Measurements from ENCODE around the gene SNF8.

The SNF8 gene

GRCh38 chr17:48944515-48945260 is at the start of gene SNF8:
TSS of gene SNF8 (minus strand) at chr17:48944842. CDS start at chr17:48944734, 108 bp downstream.
- no peaks in the 10 kb centered on the region for H3K9me3 ChIP-seq (ENCODE audit: control insufficient read depth, insufficient read depth, low read depth, low read length)
- 0 out of 2 replicates have a peak, but pooled peaks cover 3% of the 10 kb centered on the region for H3K4me1 ChIP-seq (ENCODE audit: control insufficient read depth, insufficient read depth, low read length)
- peak within 1 kb of the TSS; percentile 69 for H3K4me3 ChIP-seq (ENCODE audit: low read depth, low read length)
- H3K36me3 ChIP-seq (ENCODE audit: control insufficient read depth in 2 of 2, insufficient read depth in 1 of 2, low read length in 2 of 2): peaks cover 26 to 31% of the 10 kb centered on the region in 2 experiments; a peak in 2 of 3 replicates
- ChIA-PET POLR2A (interaction anchor here (0.6 to 2.5 kb wide), 26 partner anchors 8 to 1765 kb away, joined by 3 to 46 read pairs (median 4); partner anchors contain the start of genes ATP5MC1, GIP and IGF2BP1), CTCF (interaction anchor here (0.6 to 2.8 kb wide), 10 partner anchors 8 to 221 kb away, joined by 3 to 13 read pairs (median 4); no protein-coding TSS in a partner anchor)
- peak within 1 kb of the TSS; percentile 76 for H3K27ac ChIP-seq (ENCODE audit: extremely low read depth, low read depth, low read length)
- TF ChIP-seq PRDM6 (tag by site-specific recombination; IDR thresholded peaks at IDR 0.05) (no peak), ZNF341 (tag by site-specific recombination; IDR thresholded peaks at IDR 0.05; ENCODE audit: low read depth) (no peak), PRDM2 (tag by site-specific recombination; IDR thresholded peaks at IDR 0.05; ENCODE audit: borderline replicate concordance) (no peak), ZNF768 (tag by site-specific recombination; IDR thresholded peaks at IDR 0.05) (no peak), ZNF169 (tag by site-specific recombination; IDR thresholded peaks at IDR 0.05) (no peak), ZNF223 (tag by site-specific recombination; IDR thresholded peaks at IDR 0.05) (no peak), SCRT2 (tag by site-specific recombination; IDR thresholded peaks at IDR 0.05) (peak; percentile 95), ZNF10 (tag by site-specific recombination; IDR thresholded peaks at IDR 0.05) (no peak), HOXD13 (CRISPR knock-in tag; IDR thresholded peaks at IDR 0.05; ENCODE audit: borderline replicate concordance) (no peak; the same call in 1 of the 2 replicates), ZNF2 (tag by site-specific recombination; IDR thresholded peaks at IDR 0.05) (peak; percentile 57; the same call in 1 of the 2 replicates), ZNF529 (tag by site-specific recombination; IDR thresholded peaks at IDR 0.05; ENCODE audit: insufficient replicate concordance) (no peak), ZNF37A (tag by site-specific recombination; IDR thresholded peaks at IDR 0.05) (no peak), ZNF791 (tag by site-specific recombination; IDR thresholded peaks at IDR 0.05) (no peak), ZNF610 (tag by site-specific recombination; IDR thresholded peaks at IDR 0.05; ENCODE audit: borderline replicate concordance) (no peak), ZNF140 (tag by site-specific recombination; IDR thresholded peaks at IDR 0.05) (no peak), INSM2 (tag by site-specific recombination; IDR thresholded peaks at IDR 0.05) (0 out of 2 replicates have a peak, but pooled peaks have one; percentile 20), IKZF3 (tag by site-specific recombination; IDR thresholded peaks at IDR 0.05) (0 out of 2 replicates have a peak, but pooled peaks have one; percentile 23), KLF10 (tag by site-specific recombination; IDR thresholded peaks at IDR 0.05) (no peak), ZNF76 (tag by site-specific recombination; IDR thresholded peaks at IDR 0.05; ENCODE audit: borderline replicate concordance, low read depth) (peak; percentile 69; the same call in 1 of the 2 replicates), ZNF426 (tag by site-specific recombination; IDR thresholded peaks at IDR 0.05) (no peak), BCL6B (tag by site-specific recombination; IDR thresholded peaks at IDR 0.05) (no peak), KLF17 (tag by site-specific recombination; IDR thresholded peaks at IDR 0.05) (peak; percentile 41; the same call in 1 of the 2 replicates), KLF16 (tag by site-specific recombination; IDR thresholded peaks at IDR 0.05) (peak; percentile 43; the same call in 1 of the 2 replicates), SALL2 (tag by site-specific recombination; IDR thresholded peaks at IDR 0.05; ENCODE audit: borderline replicate concordance) (no peak), ZNF133 (tag by site-specific recombination; IDR thresholded peaks at IDR 0.05) (no peak), ZNF175 (tag by site-specific recombination; IDR thresholded peaks at IDR 0.05) (no peak)

Measured in HEK293 (cell line).